Neural progenitor cell (in vitro differentiated cells): ENCODE data around the gene BRD1. TPM values are rescaled to one million over a fixed set of nuclear protein-coding genes. Genes with fewer than 3 reads are reported as not detected.

ENCODE experiments used
- DNase-seq: peaks from one replicate; pipeline ENCODE4 v3.0.0-alpha.2; 2016; ENCODE audit warnings: low spot score
- H2AFZ ChIP-seq: fragments of 200-600 bp; sonication (generic); replicated peaks from 2 replicates; pipeline ENCODE4 v1.6.1; 2016; ENCODE audit warnings: antibody characterized with exemption
- H3F3A ChIP-seq: fragments of 200-600 bp; sonication (generic); 2 replicates; pipeline ENCODE4 v1.6.1; 2016; ENCODE audit warnings: antibody characterized with exemption, low read depth
- H3K27ac ChIP-seq: fragments of 200-600 bp; sonication (generic); 2 replicates; pipeline ENCODE4 v1.5.1; 2016; ENCODE audit warnings: mild to moderate bottlenecking
- H3K27me3 ChIP-seq: fragments of 200-600 bp; sonication (generic); 2 replicates; pipeline ENCODE4 v1.6.1; 2016; ENCODE audit warnings: mild to moderate bottlenecking, moderate library complexity
- H3K36me3 ChIP-seq: fragments of 200-600 bp; sonication (generic); 2 replicates; pipeline ENCODE4 v1.5.1; 2016
- H3K4me1 ChIP-seq: fragments of 200-600 bp; sonication (generic); 2 replicates; pipeline ENCODE4 v1.6.1; 2016; ENCODE audit warnings: mixed run types
- H3K4me2 ChIP-seq: fragments of 200-600 bp; sonication (generic); 2 replicates; pipeline ENCODE4 v1.6.1; 2016
- H3K4me3 ChIP-seq: fragments of 200-600 bp; sonication (generic); 2 replicates; pipeline ENCODE4 v1.5.1; 2016
- H3K79me2 ChIP-seq: fragments of 200-600 bp; sonication (generic); 2 replicates; pipeline ENCODE4 v1.6.1; 2016; ENCODE audit warnings: low read depth
- H3K9ac ChIP-seq: fragments of 200-600 bp; sonication (generic); 2 replicates; pipeline ENCODE4 v1.6.1; 2016
- H3K9me3 ChIP-seq: fragments of 200-600 bp; sonication (generic); 2 replicates; pipeline ENCODE4 v1.5.1; 2016; ENCODE audit warnings: low read depth
- H4K20me1 ChIP-seq: fragments of 200-600 bp; sonication (generic); 2 replicates; pipeline ENCODE4 v1.6.1; 2016; ENCODE audit warnings: low read depth
- H3K27ac Mint-ChIP-seq: 3 replicates; pipeline ENCODE4 v1.8.0; 2021; ENCODE audit warnings: mixed read lengths
- H3K27me3 Mint-ChIP-seq: 2 replicates; pipeline ENCODE4 v1.8.0; 2022; ENCODE audit warnings: low read depth, mild to moderate bottlenecking, inconsistent platforms, moderate library complexity, mixed read lengths; ENCODE audit not compliant: insufficient read depth
- H3K36me3 Mint-ChIP-seq: 3 replicates; pipeline ENCODE4 v1.8.0; 2021; ENCODE audit warnings: mixed read lengths
- H3K4me1 Mint-ChIP-seq: 3 replicates; pipeline ENCODE4 v1.8.0; 2021; ENCODE audit warnings: mixed read lengths
- H3K4me3 Mint-ChIP-seq: 3 replicates; pipeline ENCODE4 v1.8.0; 2021; ENCODE audit warnings: mild to moderate bottlenecking, moderate library complexity, mixed read lengths
- H3K9me3 Mint-ChIP-seq: 3 replicates; pipeline ENCODE4 v1.8.0; 2020; ENCODE audit warnings: mixed read lengths
- EZH2 ChIP-seq: fragments of 200-600 bp; sonication (generic); IDR thresholded peaks from 2 replicates; pipeline ENCODE4 v1.6.1; 2017; ENCODE audit warnings: antibody characterized with exemption, mild to moderate bottlenecking, moderate library complexity
- EZH2phosphoT487 ChIP-seq: fragments of 200-600 bp; sonication (generic); IDR thresholded peaks from 2 replicates; pipeline ENCODE4 v1.6.1; 2017; ENCODE audit warnings: antibody characterized with exemption
- total RNA-seq: library from RNA; depleted of rRNA; stranded (reverse); fragments of >200 nt; gene quantifications from 2 replicates; pipeline ENCODE4 v1.2.3, GENCODE V29; 2015; ENCODE audit warnings: low replicate concordance
- TF ChIP-seq, protein P1 (sequence below): fragments of 200-600 bp; sonication (generic); IDR thresholded peaks from 2 replicates; pipeline ENCODE4 v1.5.1; 2017; ENCODE audit warnings: antibody characterized with exemption, mild to moderate bottlenecking

BRD1 gene
- total RNA-seq, 1 donor from 2014 or later, result 31.2 TPM

DNA sequence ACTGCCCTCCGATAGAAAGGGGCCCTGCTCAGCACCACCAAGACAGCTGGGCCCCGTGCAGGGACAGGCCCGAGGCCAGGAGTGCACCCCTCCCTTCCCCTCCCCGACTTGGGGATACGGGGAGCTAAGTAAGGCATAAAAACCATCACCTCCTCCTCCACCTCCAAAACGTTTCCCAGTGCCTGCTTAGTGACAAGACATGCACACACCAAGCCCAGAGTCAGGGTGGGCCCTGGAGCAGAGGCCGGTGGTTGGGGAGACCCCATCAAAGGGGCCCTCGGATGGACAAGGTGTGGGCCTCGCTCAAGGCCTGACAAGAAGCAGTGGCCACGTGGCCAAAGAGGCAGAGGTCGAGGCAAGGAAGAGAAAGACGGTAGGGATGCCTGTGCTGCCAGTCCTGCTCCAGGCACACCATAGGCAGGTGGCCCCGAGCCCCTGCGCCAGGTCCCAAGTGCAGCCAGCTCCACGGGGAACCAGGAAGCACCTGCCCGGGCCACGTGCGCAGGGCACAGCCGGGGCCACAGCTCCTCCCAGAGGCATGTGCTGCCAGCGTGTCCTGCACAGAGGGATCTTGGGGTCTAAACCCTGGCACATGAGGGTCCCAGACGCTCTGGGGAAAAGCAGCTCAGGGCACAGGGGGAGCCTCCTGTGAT lies 53.0 kb downstream of the BRD1 start:
- DNase-seq, result no peak
- peaks cover 17% of the 10 kb centered on the region for H3K36me3 Mint-ChIP-seq

DNA sequence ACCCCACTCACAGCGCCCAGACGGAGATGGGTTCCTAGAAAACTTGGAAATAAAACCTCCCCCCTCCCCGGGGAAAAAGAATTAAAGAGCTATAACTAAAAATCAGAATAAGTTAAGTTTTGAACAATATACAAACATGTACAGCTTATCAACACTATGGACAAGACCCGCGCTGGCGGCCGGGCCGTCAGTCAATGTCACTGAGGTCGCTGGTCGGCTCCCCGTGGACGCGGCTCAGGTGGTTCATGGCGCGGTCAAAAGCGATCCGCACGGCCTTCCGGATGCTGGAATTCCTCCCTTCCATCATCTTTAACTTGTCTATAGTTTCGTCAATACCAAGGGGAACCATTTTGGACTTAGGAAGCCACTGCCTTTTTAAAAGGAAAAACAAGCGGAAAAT lies 53.6 kb downstream of the BRD1 start:
- peaks cover 3% of the 10 kb centered on the region for H3K79me2 ChIP-seq
- no peak for DNase-seq
- no peak overlapping the region for H3K27ac Mint-ChIP-seq
- H3K27me3 ChIP-seq, result no peaks in the 10 kb centered on the region
- H3K4me1 Mint-ChIP-seq, result peaks cover 1% of the 10 kb centered on the region
- H2AFZ ChIP-seq, result no peak overlapping the region
- no peaks in the 10 kb centered on the region for H3K4me1 ChIP-seq
- H3K27me3 Mint-ChIP-seq, result peaks cover 13% of the 10 kb centered on the region
- H3K4me2 ChIP-seq, result no peak overlapping the region
- no peak for TF ChIP-seq EZH2
- TF ChIP-seq EZH2phosphoT487, result no peak
- H3K36me3 Mint-ChIP-seq, result peaks cover 13% of the 10 kb centered on the region
- H3K9ac ChIP-seq, result no peak overlapping the region
- H3K4me3 ChIP-seq, result no peak overlapping the region
- peaks cover 43% of the 10 kb centered on the region for H4K20me1 ChIP-seq
- no peaks in the 10 kb centered on the region for H3K9me3 Mint-ChIP-seq
- no peaks in the 10 kb centered on the region for H3K36me3 ChIP-seq
- no peak overlapping the region for H3K4me3 Mint-ChIP-seq
- H3F3A ChIP-seq, result peaks cover 12% of the 10 kb centered on the region
- H3K27ac ChIP-seq, result no peak overlapping the region
- H3K9me3 ChIP-seq, result no peaks in the 10 kb centered on the region

More for the DNA sequence above, 53.0 kb downstream of the BRD1 start:
- H2AFZ ChIP-seq, result no peak overlapping the region
- no peaks in the 10 kb centered on the region for H3K27me3 ChIP-seq
- H3K4me1 ChIP-seq, result no peaks in the 10 kb centered on the region
- TF ChIP-seq EZH2phosphoT487 (no peak), EZH2 (no peak)
- TF ChIP-seq, protein P1, sequence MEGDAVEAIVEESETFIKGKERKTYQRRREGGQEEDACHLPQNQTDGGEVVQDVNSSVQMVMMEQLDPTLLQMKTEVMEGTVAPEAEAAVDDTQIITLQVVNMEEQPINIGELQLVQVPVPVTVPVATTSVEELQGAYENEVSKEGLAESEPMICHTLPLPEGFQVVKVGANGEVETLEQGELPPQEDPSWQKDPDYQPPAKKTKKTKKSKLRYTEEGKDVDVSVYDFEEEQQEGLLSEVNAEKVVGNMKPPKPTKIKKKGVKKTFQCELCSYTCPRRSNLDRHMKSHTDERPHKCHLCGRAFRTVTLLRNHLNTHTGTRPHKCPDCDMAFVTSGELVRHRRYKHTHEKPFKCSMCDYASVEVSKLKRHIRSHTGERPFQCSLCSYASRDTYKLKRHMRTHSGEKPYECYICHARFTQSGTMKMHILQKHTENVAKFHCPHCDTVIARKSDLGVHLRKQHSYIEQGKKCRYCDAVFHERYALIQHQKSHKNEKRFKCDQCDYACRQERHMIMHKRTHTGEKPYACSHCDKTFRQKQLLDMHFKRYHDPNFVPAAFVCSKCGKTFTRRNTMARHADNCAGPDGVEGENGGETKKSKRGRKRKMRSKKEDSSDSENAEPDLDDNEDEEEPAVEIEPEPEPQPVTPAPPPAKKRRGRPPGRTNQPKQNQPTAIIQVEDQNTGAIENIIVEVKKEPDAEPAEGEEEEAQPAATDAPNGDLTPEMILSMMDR, result no peak
- H3F3A ChIP-seq, result peaks cover 12% of the 10 kb centered on the region
- H3K4me2 ChIP-seq, result no peak overlapping the region
- no peak overlapping the region for H3K27ac ChIP-seq
- no peak overlapping the region for H3K9ac ChIP-seq
- Mint-ChIP-seq H3K27me3 (peaks cover 13% of the 10 kb centered on the region), H3K9me3 (no peaks in the 10 kb centered on the region), H3K4me3 (no peak overlapping the region), H3K4me1 (peaks cover 6% of the 10 kb centered on the region), H3K27ac (no peak overlapping the region)
- H3K36me3 ChIP-seq, result no peaks in the 10 kb centered on the region
- no peak overlapping the region for H3K4me3 ChIP-seq
- H3K9me3 ChIP-seq, result no peaks in the 10 kb centered on the region
- peaks cover 9% of the 10 kb centered on the region for H3K79me2 ChIP-seq
- H4K20me1 ChIP-seq, result peaks cover 49% of the 10 kb centered on the region

DNA sequence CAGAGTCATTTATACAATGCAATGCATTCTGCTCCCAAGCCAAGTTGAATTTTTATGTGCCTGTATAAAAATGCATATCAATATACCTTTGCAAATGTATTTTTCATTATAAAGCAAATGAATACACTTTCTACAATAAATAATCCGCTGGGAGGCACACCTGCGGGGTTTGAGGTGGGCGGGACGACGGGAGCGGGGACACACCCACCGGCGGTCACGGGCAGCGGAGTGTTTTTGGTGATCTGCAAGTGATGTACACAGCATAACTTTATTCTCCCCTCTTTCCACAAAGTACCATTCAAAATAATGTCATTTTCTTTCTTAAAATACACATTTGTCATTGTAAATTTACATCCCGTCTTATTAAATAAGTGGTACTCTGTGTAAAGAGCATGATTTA lies 54.1 kb downstream of the BRD1 start:
- Histone ChIP-seq H3K79me2 (no peaks in the 10 kb centered on the region), H3K4me2 (no peak overlapping the region), H4K20me1 (peaks cover 40% of the 10 kb centered on the region), H2AFZ (no peak overlapping the region), H3K9me3 (no peaks in the 10 kb centered on the region), H3K27me3 (no peaks in the 10 kb centered on the region), H3F3A (peaks cover 12% of the 10 kb centered on the region), H3K27ac (no peak overlapping the region), H3K4me1 (no peaks in the 10 kb centered on the region), H3K4me3 (no peak overlapping the region), H3K36me3 (no peaks in the 10 kb centered on the region), H3K9ac (no peak overlapping the region)
- DNase-seq, result no peak
- Mint-ChIP-seq H3K36me3 (peaks cover 12% of the 10 kb centered on the region), H3K4me1 (no peaks in the 10 kb centered on the region), H3K4me3 (no peak overlapping the region), H3K9me3 (no peaks in the 10 kb centered on the region), H3K27me3 (peaks cover 12% of the 10 kb centered on the region), H3K27ac (no peak overlapping the region)
- no peak for TF ChIP-seq EZH2phosphoT487
- TF ChIP-seq, protein P1, result no peak
- TF ChIP-seq EZH2, result no peak

DNA sequence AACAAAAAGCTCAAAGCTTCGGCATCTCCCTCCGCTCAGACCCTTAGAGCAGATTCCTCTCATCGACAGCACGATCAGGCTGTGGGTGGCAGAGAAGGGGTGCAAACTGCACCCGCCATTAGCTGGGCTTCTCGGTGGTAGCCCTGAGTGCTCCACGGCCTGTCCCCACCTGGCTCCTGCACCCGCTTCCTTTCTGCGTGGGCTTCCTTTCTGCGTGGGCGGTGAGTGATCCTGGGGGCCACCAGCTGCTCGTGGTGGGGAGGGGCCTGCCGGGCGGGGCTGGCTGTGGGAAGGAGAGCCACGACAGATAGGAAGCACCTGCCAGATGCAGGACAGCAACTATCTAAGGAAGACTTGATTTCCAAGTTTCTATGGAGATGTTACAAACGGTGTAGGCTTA lies 55.0 kb downstream of the BRD1 start:
- Mint-ChIP-seq H3K4me1 (peaks cover 2% of the 10 kb centered on the region), H3K9me3 (no peaks in the 10 kb centered on the region), H3K27me3 (peaks cover 12% of the 10 kb centered on the region), H3K4me3 (no peak overlapping the region), H3K36me3 (peaks cover 11% of the 10 kb centered on the region), H3K27ac (no peak overlapping the region)
- no peak overlapping the region for H2AFZ ChIP-seq
- no peaks in the 10 kb centered on the region for H3K9me3 ChIP-seq
- no peaks in the 10 kb centered on the region for H3K36me3 ChIP-seq
- no peak for DNase-seq
- peaks cover 12% of the 10 kb centered on the region for H3F3A ChIP-seq
- no peak overlapping the region for H3K9ac ChIP-seq
- peaks cover 33% of the 10 kb centered on the region for H4K20me1 ChIP-seq
- no peak overlapping the region for H3K4me3 ChIP-seq
- no peak for TF ChIP-seq EZH2phosphoT487
- no peak for TF ChIP-seq EZH2
- TF ChIP-seq, protein P1, result no peak
- H3K27me3 ChIP-seq, result no peaks in the 10 kb centered on the region
- H3K79me2 ChIP-seq, result no peaks in the 10 kb centered on the region
- H3K4me2 ChIP-seq, result no peak overlapping the region
- H3K27ac ChIP-seq, result no peak overlapping the region
- H3K4me1 ChIP-seq, result no peaks in the 10 kb centered on the region
